Neutrophil (primary cell): Measurements from ENCODE around the gene RCL1.
"Not testable (repeated sequence)": the region's sequence is repeated elsewhere in the genome, so short reads cannot be mapped to it uniquely, and the experiment has no call there.

Experiments used
- H3K27ac ChIP-seq: fragments of 200-600 bp; sonication (generic); 2 replicates; pipeline ENCODE4 v1.5.1; 2016; ENCODE audit warnings: mild to moderate bottlenecking, moderate library complexity
- H3K27me3 ChIP-seq: fragments of 200-600 bp; sonication (generic); 2 replicates; pipeline ENCODE4 v1.6.0; 2016; ENCODE audit warnings: mild to moderate bottlenecking
- H3K36me3 ChIP-seq: fragments of 200-600 bp; sonication (generic); 2 replicates; pipeline ENCODE4 v1.5.1; 2017
- H3K4me1 ChIP-seq, 2 experiments: fragments of 200-600 bp in 1 of 2; sonication (generic) in 1 of 2; 1 replicate in 1 of 2; 2 replicates in 1 of 2; pipeline versions ENCODE4 v1.5.1 to v1.6.1; 2013 to 2016; ENCODE audit warnings: low read depth in 1 of 2, low read length in 1 of 2, mild to moderate bottlenecking in 1 of 2, moderate library complexity in 1 of 2; ENCODE audit not compliant: control insufficient read depth in 1 of 2, insufficient read depth in 1 of 2
- H3K4me3 ChIP-seq, 2 experiments: fragments of 200-600 bp in 1 of 2; sonication (generic) in 1 of 2; 1 replicate in 1 of 2; 2 replicates in 1 of 2; pipeline ENCODE4 v1.5.1; 2013 to 2016; ENCODE audit warnings: low read depth in 1 of 2, low read length in 1 of 2, mild to moderate bottlenecking in 1 of 2, moderate library complexity in 1 of 2
- H3K9me3 ChIP-seq: fragments of 200-600 bp; sonication (generic); 2 replicates; pipeline ENCODE4 v1.5.1; 2016
- TF ChIP-seq, protein P1 (sequence below): fragments of 200-600 bp; sonication (generic); IDR thresholded peaks from 2 replicates; pipeline ENCODE4 v1.5.1; 2016; ENCODE audit warnings: antibody characterized with exemption

RCL1 gene

DNA sequence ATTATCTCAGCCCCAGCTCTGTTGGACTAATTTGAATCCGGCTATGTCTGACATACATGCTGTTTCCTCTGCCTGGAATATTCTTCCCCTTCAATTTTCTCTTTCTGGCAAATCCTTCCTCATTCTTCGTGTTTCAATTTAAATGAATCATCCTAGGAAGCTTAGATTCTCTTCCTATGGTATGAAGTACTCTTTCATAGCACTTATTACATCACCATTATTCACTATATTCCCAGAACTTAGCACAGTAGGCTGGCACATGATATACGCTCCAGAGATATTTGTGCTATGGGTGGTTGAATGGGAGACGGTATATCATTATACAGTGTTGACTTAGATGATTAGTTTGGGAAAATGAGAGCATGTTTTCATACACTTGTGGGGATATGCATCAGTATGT is 101.3 kb downstream of the RCL1 start:
- TF ChIP-seq, protein P1, sequence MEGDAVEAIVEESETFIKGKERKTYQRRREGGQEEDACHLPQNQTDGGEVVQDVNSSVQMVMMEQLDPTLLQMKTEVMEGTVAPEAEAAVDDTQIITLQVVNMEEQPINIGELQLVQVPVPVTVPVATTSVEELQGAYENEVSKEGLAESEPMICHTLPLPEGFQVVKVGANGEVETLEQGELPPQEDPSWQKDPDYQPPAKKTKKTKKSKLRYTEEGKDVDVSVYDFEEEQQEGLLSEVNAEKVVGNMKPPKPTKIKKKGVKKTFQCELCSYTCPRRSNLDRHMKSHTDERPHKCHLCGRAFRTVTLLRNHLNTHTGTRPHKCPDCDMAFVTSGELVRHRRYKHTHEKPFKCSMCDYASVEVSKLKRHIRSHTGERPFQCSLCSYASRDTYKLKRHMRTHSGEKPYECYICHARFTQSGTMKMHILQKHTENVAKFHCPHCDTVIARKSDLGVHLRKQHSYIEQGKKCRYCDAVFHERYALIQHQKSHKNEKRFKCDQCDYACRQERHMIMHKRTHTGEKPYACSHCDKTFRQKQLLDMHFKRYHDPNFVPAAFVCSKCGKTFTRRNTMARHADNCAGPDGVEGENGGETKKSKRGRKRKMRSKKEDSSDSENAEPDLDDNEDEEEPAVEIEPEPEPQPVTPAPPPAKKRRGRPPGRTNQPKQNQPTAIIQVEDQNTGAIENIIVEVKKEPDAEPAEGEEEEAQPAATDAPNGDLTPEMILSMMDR: no peak
- no peak overlapping the region for H3K27ac ChIP-seq

DNA sequence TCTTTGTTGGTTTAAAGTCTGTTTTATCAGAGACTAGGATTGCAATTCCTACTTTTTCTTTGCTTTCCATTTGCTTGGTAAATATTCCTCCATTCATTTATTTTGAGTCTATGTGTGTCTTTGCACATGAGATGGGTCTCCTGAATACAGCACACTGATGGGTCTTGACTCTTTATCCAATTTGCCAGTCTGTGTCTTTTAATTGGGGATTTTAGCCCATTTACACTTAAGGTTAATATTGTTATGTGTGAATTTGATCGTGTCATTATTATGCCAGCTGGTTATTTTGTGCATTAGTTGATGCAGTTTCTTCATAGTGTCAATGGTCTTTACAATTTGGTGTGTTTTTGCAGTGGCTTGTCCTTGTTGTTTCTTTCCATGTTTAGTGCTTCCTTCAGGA is 107.1 kb downstream of the RCL1 start:
- H3K36me3 ChIP-seq, H3K4me3 ChIP-seq, H3K27ac ChIP-seq, H3K9me3 ChIP-seq, H3K27me3 ChIP-seq: not testable (repeated sequence)
- peaks cover 22 to 25% of the 10 kb centered on the region in 2 experiments for H3K4me1 ChIP-seq

More for the DNA sequence above, 101.3 kb downstream of the RCL1 start:
- Histone ChIP-seq H3K4me3 (no peak overlapping the region), H3K4me1 (no peaks in the 10 kb centered on the region), H3K27me3 (no peaks in the 10 kb centered on the region), H3K9me3 (no peaks in the 10 kb centered on the region), H3K36me3 (no peaks in the 10 kb centered on the region)

DNA sequence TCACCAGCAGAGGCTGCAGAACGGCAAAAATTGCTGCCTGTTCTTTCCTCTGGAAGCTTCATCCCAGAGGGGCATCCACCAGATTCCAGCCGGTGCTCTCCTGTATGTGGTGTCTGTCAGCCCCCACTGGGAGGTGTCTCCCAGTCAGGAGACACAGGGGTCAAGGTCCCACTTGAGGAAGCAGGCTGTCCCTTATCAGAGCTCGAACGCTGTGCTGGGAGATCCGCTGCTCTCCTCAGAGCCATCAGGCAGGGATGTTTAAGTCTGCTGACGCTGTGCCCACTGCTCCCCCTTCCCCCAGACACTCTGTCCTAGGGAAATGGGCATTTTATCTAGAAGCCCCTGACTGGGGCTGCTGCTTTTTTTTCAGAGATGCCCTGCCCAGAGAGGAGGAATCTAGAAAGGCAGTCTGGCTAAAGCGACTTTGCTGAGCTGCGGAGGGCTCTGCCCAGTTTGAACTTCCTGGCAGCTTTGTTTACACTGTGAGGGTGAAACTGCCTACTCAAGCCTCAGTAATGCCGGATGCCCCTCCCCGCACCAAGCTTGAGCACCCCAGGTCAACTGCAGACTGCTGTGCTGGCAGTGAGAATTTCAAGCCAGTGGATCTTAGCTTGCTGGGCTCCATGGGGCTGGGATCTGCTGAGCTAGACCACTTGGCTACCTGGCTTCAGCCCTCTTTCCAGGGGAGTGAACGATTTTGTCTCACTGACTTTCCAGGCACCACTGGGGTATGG is 108.8 kb downstream of the RCL1 start:
- Histone ChIP-seq H3K4me3 (peak overlapping the region; percentile 2 to 35), H3K4me1 (peaks cover 30 to 35% of the 10 kb centered on the region in 2 experiments), H3K27ac (peak overlapping the region; percentile 70)
- H3K9me3 ChIP-seq, H3K36me3 ChIP-seq, H3K27me3 ChIP-seq: not testable (repeated sequence)

GRCh38 chr9:4902135-4902475 is 109.4 kb downstream of the RCL1 start:
- no peaks in the 10 kb centered on the region for H3K36me3 ChIP-seq

GRCh38 chr9:4904322-4905134 is 111.8 kb downstream of the RCL1 start:
- H3K4me3 ChIP-seq: no peak overlapping the region
- H3K36me3 ChIP-seq: no peaks in the 10 kb centered on the region
- no peaks in the 10 kb centered on the region for H3K9me3 ChIP-seq
- no peak overlapping the region for H3K27ac ChIP-seq
- H3K27me3 ChIP-seq: no peaks in the 10 kb centered on the region
- peaks cover 30 to 35% of the 10 kb centered on the region in 2 experiments for H3K4me1 ChIP-seq
- TF ChIP-seq, protein P1: no peak

More at GRCh38 chr9:4902135-4902475, 109.4 kb downstream of the RCL1 start:
- Histone ChIP-seq H3K9me3 (no peaks in the 10 kb centered on the region), H3K27me3 (no peaks in the 10 kb centered on the region), H3K4me1 (peaks cover 30 to 35% of the 10 kb centered on the region in 2 experiments), H3K27ac (peak overlapping the region; percentile 70), H3K4me3 (peak overlapping the region; percentile 2 to 35)
- TF ChIP-seq, protein P1: no peak

DNA sequence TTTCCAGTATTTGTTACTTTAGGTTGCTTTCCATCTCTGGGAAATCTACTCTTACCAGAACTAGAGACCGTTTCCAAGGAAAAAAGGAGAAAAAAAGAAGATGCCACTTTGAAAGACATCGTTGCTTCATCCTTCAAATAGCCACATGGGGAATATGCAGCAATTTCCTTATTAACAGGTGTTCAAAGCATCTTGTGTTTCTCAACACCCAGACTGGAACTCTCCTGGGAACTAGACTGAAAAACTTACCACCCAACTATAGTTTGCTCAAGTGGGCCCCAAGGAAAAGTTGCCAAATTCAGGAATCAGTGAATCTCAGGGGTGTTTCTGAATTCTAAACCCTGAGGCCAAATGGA is 112.4 kb downstream of the RCL1 start:
- H3K9me3 ChIP-seq: no peaks in the 10 kb centered on the region
- peak overlapping the region; percentile 42 for H3K27ac ChIP-seq
- H3K27me3 ChIP-seq: no peaks in the 10 kb centered on the region
- TF ChIP-seq, protein P1: no peak
- H3K4me1 ChIP-seq: peaks cover 30 to 35% of the 10 kb centered on the region in 2 experiments
- no peaks in the 10 kb centered on the region for H3K36me3 ChIP-seq
- no peak overlapping the region for H3K4me3 ChIP-seq
